HG03060 (cell line): ENCODE results near the gene PLET1.
A peak's percentile ranks its signal among the peaks of the same experiment; 100 is the strongest.

Experiments used
- ATAC-seq: cut with Tn5 transposase; IDR thresholded peaks from one replicate; pipeline ENCODE4 v1.9.1; 2021; ENCODE audit warnings: low read depth, moderate number of reproducible peaks; ENCODE audit not compliant: unreplicated experiment

Gene PLET1

GRCh38 chr11:112248201-112248600 lies 12.5 kb downstream of the PLET1 start:
- no peak for ATAC-seq

GRCh38 chr11:112247201-112247600 lies 13.5 kb downstream of the PLET1 start:
- no peak for ATAC-seq

GRCh38 chr11:112241486-112241885 lies 19.2 kb downstream of the PLET1 start:
- no peak for ATAC-seq

- ATAC-seq = no peak
These were observed 22.6 kb downstream of the PLET1 start for GRCh38 chr11:112238041-112238440.

GRCh38 chr11:112237451-112237850 lies 23.2 kb downstream of the PLET1 start:
- ATAC-seq = no peak

GRCh38 chr11:112235750-112236390 lies 24.8 kb downstream of the PLET1 start:
- no peak for ATAC-seq

GRCh38 chr11:112231952-112232351 lies 28.7 kb downstream of the PLET1 start:
- ATAC-seq = no peak

GRCh38 chr11:112229746-112230433 lies 30.8 kb downstream of the PLET1 start:
- ATAC-seq = no peak

- no peak for ATAC-seq
These were observed 31.5 kb downstream of the PLET1 start for GRCh38 chr11:112229159-112229558.

- ATAC-seq = no peak
These were observed 32.0 kb downstream of the PLET1 start for GRCh38 chr11:112228706-112229105.

- no peak for ATAC-seq
These were observed 33.2 kb downstream of the PLET1 start for GRCh38 chr11:112227471-112227870.

- ATAC-seq = peak; percentile 20
These were observed 33.7 kb downstream of the PLET1 start for GRCh38 chr11:112226831-112227401.

GRCh38 chr11:112226062-112226830 lies 34.4 kb downstream of the PLET1 start, which contains the start of gene PTS:
TSS of gene PTS (plus strand) at chr11:112226428. CDS start at chr11:112226444, 16 bp downstream.
- ATAC-seq = peak; percentile 91

- ATAC-seq = no peak
These were observed 35.0 kb downstream of the PLET1 start for GRCh38 chr11:112225753-112226061.

- no peak for ATAC-seq
These were observed 36.7 kb downstream of the PLET1 start for GRCh38 chr11:112223754-112224532.

GRCh38 chr11:112223121-112223520 lies 37.5 kb downstream of the PLET1 start:
- ATAC-seq = no peak

GRCh38 chr11:112222303-112222702 lies 38.4 kb downstream of the PLET1 start:
- ATAC-seq = no peak

GRCh38 chr11:112221274-112221835 lies 39.3 kb downstream of the PLET1 start:
- no peak for ATAC-seq

GRCh38 chr11:112219476-112220232 lies 41.0 kb downstream of the PLET1 start:
- no peak for ATAC-seq
